NCI-H2107 treated with DMSO at 0.1 percent for 48 hours (cell line): Measurements from ENCODE around the gene COL15A1.

Experiments used
- DNase-seq: peaks from one replicate; lab custom pipeline; 2025; ENCODE audit not compliant: unreplicated experiment; lab: John Stamatoyannopoulos, UW

The COL15A1 gene

GRCh38 chr9:99103901-99104458 is 160.3 kb downstream of the COL15A1 start:
- DNase-seq = no peak

GRCh38 chr9:99104459-99105151 is 160.9 kb downstream of the COL15A1 start, which contains the start of gene TGFBR1:
Gene TGFBR1 (plus strand): TSS chr9:99105113. CDS start chr9:99105206, 93 bp downstream.
- peak; percentile 62 for DNase-seq

GRCh38 chr9:99105152-99106043 is 161.7 kb downstream of the COL15A1 start:
- DNase-seq = no peak

- no peak for DNase-seq
Measured at GRCh38 chr9:99106044-99106375, 162.3 kb downstream of the COL15A1 start.

- no peak for DNase-seq
Measured at GRCh38 chr9:99107421-99107820, 163.7 kb downstream of the COL15A1 start.

GRCh38 chr9:99108131-99108530 is 164.4 kb downstream of the COL15A1 start:
- DNase-seq = no peak

GRCh38 chr9:99109522-99109921 is 165.8 kb downstream of the COL15A1 start:
- DNase-seq = no peak

GRCh38 chr9:99112750-99113413 is 169.2 kb downstream of the COL15A1 start:
- no peak for DNase-seq

- DNase-seq = no peak
Measured at GRCh38 chr9:99113414-99114048, 169.8 kb downstream of the COL15A1 start.

- DNase-seq = no peak
Measured at GRCh38 chr9:99114049-99114440, 170.3 kb downstream of the COL15A1 start.

GRCh38 chr9:99114846-99115500 is 171.3 kb downstream of the COL15A1 start:
- no peak for DNase-seq

GRCh38 chr9:99116003-99116411 is 172.3 kb downstream of the COL15A1 start:
- no peak for DNase-seq

GRCh38 chr9:99118782-99119466 is 175.2 kb downstream of the COL15A1 start:
- no peak for DNase-seq

- no peak for DNase-seq
Measured at GRCh38 chr9:99119976-99120655, 176.4 kb downstream of the COL15A1 start.
